ENCODE data around the gene TMEM144. TPM values are rescaled to one million over a fixed set of nuclear protein-coding genes. Genes with fewer than 3 reads are reported as not detected.

The TMEM144 gene
- total and polyA plus RNA-seq, 2 donors (not counting 1 experiment from before 2014, with no cell fraction given): 1.5 to 4.6 TPM

DNA sequence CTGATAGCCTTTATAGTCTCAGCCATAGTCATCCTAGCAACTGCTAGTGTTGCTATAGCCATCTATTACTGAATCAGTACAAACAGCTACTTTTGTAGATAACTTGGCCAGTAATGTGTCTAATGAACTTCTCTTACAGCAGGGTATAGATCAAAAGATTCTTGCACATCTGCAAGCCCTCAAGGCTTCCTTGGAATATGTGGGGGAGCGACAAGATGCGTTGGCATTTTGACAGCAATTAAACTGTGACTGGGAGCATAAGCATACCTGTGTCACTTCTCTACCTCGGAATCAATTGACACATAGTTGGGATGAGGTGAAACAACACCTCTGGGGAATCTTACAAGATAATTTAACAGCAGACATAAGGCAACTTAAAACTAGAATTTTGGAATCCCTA is 87.6 kb downstream of the TMEM144 start:
- Histone ChIP-seq H2AFZ (ENCODE audit: low read length) (no peak overlapping the region), H3K36me3 (ENCODE audit: control insufficient read depth, insufficient read depth, low read length) (no peaks in the 10 kb centered on the region), H3K9ac (ENCODE audit: insufficient read depth, low read length) (no peak overlapping the region), H3K79me2 (ENCODE audit: control insufficient read depth, insufficient read depth, low read length) (no peaks in the 10 kb centered on the region), H3K4me2 (ENCODE audit: extremely low read depth, insufficient read depth, low read length) (no peak overlapping the region), H3K4me3 (replicated peaks in 1 of 4; ENCODE audit: control extremely low read depth in 1 of 4, insufficient read depth in 1 of 4, low read depth in 3 of 4, low read length in 4 of 4) (no peak overlapping the region), H3K9me3 (ENCODE audit: control insufficient read depth, insufficient read depth, low read depth, low read length) (no peaks in the 10 kb centered on the region), H3K27ac (ENCODE audit: insufficient read depth, low read length) (no peak overlapping the region), H3K4me1 (ENCODE audit: control insufficient read depth, extremely low read depth, insufficient read depth, low read length) (no peaks in the 10 kb centered on the region), H4K20me1 (ENCODE audit: control insufficient read depth, extremely low read depth, insufficient read depth, low read length) (no peaks in the 10 kb centered on the region), H3K27me3 (ENCODE audit: control insufficient read depth, insufficient read depth, low read length) (no peaks in the 10 kb centered on the region)
- DNase-seq (ENCODE audit: low read depth in 2 of 2): no peak
- TF ChIP-seq, protein P1, sequence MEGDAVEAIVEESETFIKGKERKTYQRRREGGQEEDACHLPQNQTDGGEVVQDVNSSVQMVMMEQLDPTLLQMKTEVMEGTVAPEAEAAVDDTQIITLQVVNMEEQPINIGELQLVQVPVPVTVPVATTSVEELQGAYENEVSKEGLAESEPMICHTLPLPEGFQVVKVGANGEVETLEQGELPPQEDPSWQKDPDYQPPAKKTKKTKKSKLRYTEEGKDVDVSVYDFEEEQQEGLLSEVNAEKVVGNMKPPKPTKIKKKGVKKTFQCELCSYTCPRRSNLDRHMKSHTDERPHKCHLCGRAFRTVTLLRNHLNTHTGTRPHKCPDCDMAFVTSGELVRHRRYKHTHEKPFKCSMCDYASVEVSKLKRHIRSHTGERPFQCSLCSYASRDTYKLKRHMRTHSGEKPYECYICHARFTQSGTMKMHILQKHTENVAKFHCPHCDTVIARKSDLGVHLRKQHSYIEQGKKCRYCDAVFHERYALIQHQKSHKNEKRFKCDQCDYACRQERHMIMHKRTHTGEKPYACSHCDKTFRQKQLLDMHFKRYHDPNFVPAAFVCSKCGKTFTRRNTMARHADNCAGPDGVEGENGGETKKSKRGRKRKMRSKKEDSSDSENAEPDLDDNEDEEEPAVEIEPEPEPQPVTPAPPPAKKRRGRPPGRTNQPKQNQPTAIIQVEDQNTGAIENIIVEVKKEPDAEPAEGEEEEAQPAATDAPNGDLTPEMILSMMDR (conservative IDR thresholded peaks at IDR 0.05 in 1 of 2, IDR thresholded peaks at IDR 0.05 in 1 of 2; ENCODE audit: low read depth in 1 of 2, low read length in 2 of 2): no peak
- TF ChIP-seq EZH2 (IDR thresholded peaks at IDR 0.05; ENCODE audit: low read length, missing control alignments): no peak

DNA sequence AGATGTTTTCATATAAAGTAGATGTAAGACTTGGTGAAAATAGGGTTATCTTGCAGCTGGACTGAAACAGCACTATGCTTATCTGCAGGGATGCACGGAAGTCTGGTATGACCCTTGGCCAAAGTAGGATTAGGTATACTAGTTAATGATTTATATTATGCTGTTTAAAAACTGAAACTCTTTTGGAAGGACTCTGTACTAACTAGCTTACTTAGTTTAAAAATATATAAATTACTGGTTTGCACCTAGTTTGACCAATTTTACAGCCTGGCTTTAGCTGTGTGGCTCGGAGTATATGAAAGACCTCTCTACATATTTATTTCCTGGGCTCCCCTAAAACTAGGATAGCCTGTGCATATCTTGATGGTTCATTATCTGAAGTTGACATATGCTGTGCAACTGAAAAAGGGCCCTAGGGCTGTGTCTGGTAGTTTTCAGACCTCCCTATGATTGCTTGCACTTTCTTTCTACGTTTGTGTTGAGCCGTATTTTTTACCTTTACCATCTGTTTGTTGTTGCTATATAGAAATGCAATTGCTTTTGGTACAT is 89.2 kb downstream of the TMEM144 start:
- H3K4me3 ChIP-seq (replicated peaks in 1 of 4; ENCODE audit: control extremely low read depth in 1 of 4, insufficient read depth in 1 of 4, low read depth in 3 of 4, low read length in 4 of 4): no peak overlapping the region
- H3K36me3 ChIP-seq (ENCODE audit: control insufficient read depth, insufficient read depth, low read length): no peaks in the 10 kb centered on the region
- H3K27me3 ChIP-seq (ENCODE audit: control insufficient read depth, insufficient read depth, low read length): no peaks in the 10 kb centered on the region
- no peaks in the 10 kb centered on the region for H4K20me1 ChIP-seq (ENCODE audit: control insufficient read depth, extremely low read depth, insufficient read depth, low read length)
- H3K27ac ChIP-seq (ENCODE audit: insufficient read depth, low read length): no peak overlapping the region
- H3K4me2 ChIP-seq (ENCODE audit: extremely low read depth, insufficient read depth, low read length): no peak overlapping the region
- H3K79me2 ChIP-seq (ENCODE audit: control insufficient read depth, insufficient read depth, low read length): no peaks in the 10 kb centered on the region
- H3K4me1 ChIP-seq (ENCODE audit: control insufficient read depth, extremely low read depth, insufficient read depth, low read length): no peaks in the 10 kb centered on the region
- no peak for DNase-seq (ENCODE audit: low read depth in 2 of 2)
- no peak for TF ChIP-seq EZH2 (IDR thresholded peaks at IDR 0.05; ENCODE audit: low read length, missing control alignments)
- TF ChIP-seq, protein P1 (conservative IDR thresholded peaks at IDR 0.05 in 1 of 2, IDR thresholded peaks at IDR 0.05 in 1 of 2; ENCODE audit: low read depth in 1 of 2, low read length in 2 of 2): no peak
- H3K9me3 ChIP-seq (ENCODE audit: control insufficient read depth, insufficient read depth, low read depth, low read length): no peaks in the 10 kb centered on the region
- H3K9ac ChIP-seq (ENCODE audit: insufficient read depth, low read length): no peak overlapping the region
- no peak overlapping the region for H2AFZ ChIP-seq (ENCODE audit: low read length)

DNA sequence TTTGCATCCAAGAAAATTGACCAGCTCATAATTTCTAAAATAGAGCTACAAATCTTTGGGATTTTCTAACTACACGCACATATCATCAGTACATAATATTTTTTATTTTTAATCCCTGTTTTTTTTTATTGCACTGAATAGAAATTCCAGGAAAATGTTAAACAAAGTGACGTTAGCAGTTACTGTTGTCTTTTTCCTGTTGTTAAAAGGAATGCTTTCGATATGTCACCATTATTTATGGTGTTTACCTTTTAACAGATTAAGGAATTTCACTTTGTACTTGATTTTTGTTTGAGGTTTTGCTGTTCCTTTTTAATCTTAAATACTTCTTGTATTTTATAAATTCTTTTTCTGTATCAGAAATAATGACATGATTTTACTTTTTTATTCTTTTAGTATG is 89.7 kb downstream of the TMEM144 start:
- H3K4me2 ChIP-seq (ENCODE audit: extremely low read depth, insufficient read depth, low read length): no peak overlapping the region
- H2AFZ ChIP-seq (ENCODE audit: low read length): no peak overlapping the region
- no peak overlapping the region for H3K4me3 ChIP-seq (replicated peaks in 1 of 4; ENCODE audit: control extremely low read depth in 1 of 4, insufficient read depth in 1 of 4, low read depth in 3 of 4, low read length in 4 of 4)
- H4K20me1 ChIP-seq (ENCODE audit: control insufficient read depth, extremely low read depth, insufficient read depth, low read length): no peaks in the 10 kb centered on the region
- TF ChIP-seq, protein P1 (conservative IDR thresholded peaks at IDR 0.05 in 1 of 2, IDR thresholded peaks at IDR 0.05 in 1 of 2; ENCODE audit: low read depth in 1 of 2, low read length in 2 of 2): no peak
- TF ChIP-seq EZH2 (IDR thresholded peaks at IDR 0.05; ENCODE audit: low read length, missing control alignments): no peak
- no peaks in the 10 kb centered on the region for H3K4me1 ChIP-seq (ENCODE audit: control insufficient read depth, extremely low read depth, insufficient read depth, low read length)
- DNase-seq (ENCODE audit: low read depth in 2 of 2): no peak
- H3K79me2 ChIP-seq (ENCODE audit: control insufficient read depth, insufficient read depth, low read length): no peaks in the 10 kb centered on the region
- no peaks in the 10 kb centered on the region for H3K36me3 ChIP-seq (ENCODE audit: control insufficient read depth, insufficient read depth, low read length)
- H3K27ac ChIP-seq (ENCODE audit: insufficient read depth, low read length): no peak overlapping the region
- H3K9ac ChIP-seq (ENCODE audit: insufficient read depth, low read length): no peak overlapping the region
- no peaks in the 10 kb centered on the region for H3K9me3 ChIP-seq (ENCODE audit: control insufficient read depth, insufficient read depth, low read depth, low read length)
- no peaks in the 10 kb centered on the region for H3K27me3 ChIP-seq (ENCODE audit: control insufficient read depth, insufficient read depth, low read length)
